ENCODE data around the gene MRPS6. TPM values are rescaled to one million over a fixed set of nuclear protein-coding genes. Genes with fewer than 3 reads are reported as not detected.

MRPS6 gene
- total RNA-seq, 2 donors from 2014 or later: 221 to 282 TPM

GRCh38 chr21:34039678-34040382 is 33.5 kb upstream of the MRPS6 start:
- DNase-seq: peak; percentile 66

GRCh38 chr21:34042735-34043134 is 30.6 kb upstream of the MRPS6 start:
- Histone ChIP-seq H3K4me1 (ENCODE audit: control insufficient read depth, insufficient read depth, low read length) (no peaks in the 10 kb centered on the region), H3K4me3 (ENCODE audit: low read length) (no peak overlapping the region), H3K9ac (ENCODE audit: extremely low read depth, low read length, poor library complexity, severe bottlenecking) (no peak overlapping the region), H3K27me3 (ENCODE audit: control insufficient read depth, insufficient read depth, low read length, poor library complexity, severe bottlenecking) (no peaks in the 10 kb centered on the region), H3K27ac (ENCODE audit: low read depth, low read length) (no peak overlapping the region), H3K36me3 (ENCODE audit: control insufficient read depth, insufficient read depth, low read length) (no peaks in the 10 kb centered on the region), H3K9me3 (ENCODE audit: control insufficient read depth, low read length) (no peaks in the 10 kb centered on the region)
- H3K36me3 Mint-ChIP-seq (ENCODE audit: low read depth): no peaks in the 10 kb centered on the region
- WGBS, 2 experiments (ENCODE audit: insufficient coverage in 1 of 2, insufficient read length in 1 of 2): 80 to 100% methylated on average over 1 of the region's 1 CpG
- TF ChIP-seq CTCF (conservative IDR thresholded peaks at IDR 0.05): no peak
- peaks cover 3% of the 10 kb centered on the region for H3K4me1 Mint-ChIP-seq
- H3K27ac Mint-ChIP-seq: no peak overlapping the region
- H3K9me3 Mint-ChIP-seq: peaks cover 3% of the 10 kb centered on the region
- no peak overlapping the region for H3K4me3 Mint-ChIP-seq
- DNase-seq: no peak
- H3K27me3 Mint-ChIP-seq (ENCODE audit: insufficient read depth): peaks cover 8% of the 10 kb centered on the region

More at GRCh38 chr21:34039678-34040382, 33.5 kb upstream of the MRPS6 start:
- H3K27me3 ChIP-seq (ENCODE audit: control insufficient read depth, insufficient read depth, low read length, poor library complexity, severe bottlenecking): no peaks in the 10 kb centered on the region
- Mint-ChIP-seq H3K4me1 (peaks cover 4% of the 10 kb centered on the region), H3K27me3 (ENCODE audit: insufficient read depth) (peaks cover 10% of the 10 kb centered on the region), H3K27ac (no peak overlapping the region), H3K4me3 (no peak overlapping the region), H3K9me3 (no peaks in the 10 kb centered on the region), H3K36me3 (ENCODE audit: low read depth) (no peaks in the 10 kb centered on the region)
- H3K9me3 ChIP-seq (ENCODE audit: control insufficient read depth, low read length): no peaks in the 10 kb centered on the region
- no peaks in the 10 kb centered on the region for H3K4me1 ChIP-seq (ENCODE audit: control insufficient read depth, insufficient read depth, low read length)
- no peak overlapping the region for H3K4me3 ChIP-seq (ENCODE audit: low read length)
- no peak overlapping the region for H3K9ac ChIP-seq (ENCODE audit: extremely low read depth, low read length, poor library complexity, severe bottlenecking)
- no peaks in the 10 kb centered on the region for H3K36me3 ChIP-seq (ENCODE audit: control insufficient read depth, insufficient read depth, low read length)
- 73 to 74% methylated on average over 7 to 10 of the region's 10 CpGs for WGBS, 2 experiments (ENCODE audit: insufficient coverage in 1 of 2, insufficient read length in 1 of 2)
- peak; percentile 59 for TF ChIP-seq CTCF (conservative IDR thresholded peaks at IDR 0.05)
- H3K27ac ChIP-seq (ENCODE audit: low read depth, low read length): no peak overlapping the region

GRCh38 chr21:34043333-34043732 is 30.0 kb upstream of the MRPS6 start:
- Histone ChIP-seq H3K4me1 (ENCODE audit: control insufficient read depth, insufficient read depth, low read length) (no peaks in the 10 kb centered on the region), H3K9ac (ENCODE audit: extremely low read depth, low read length, poor library complexity, severe bottlenecking) (no peak overlapping the region), H3K27me3 (ENCODE audit: control insufficient read depth, insufficient read depth, low read length, poor library complexity, severe bottlenecking) (no peaks in the 10 kb centered on the region), H3K4me3 (ENCODE audit: low read length) (no peak overlapping the region), H3K9me3 (ENCODE audit: control insufficient read depth, low read length) (no peaks in the 10 kb centered on the region), H3K36me3 (ENCODE audit: control insufficient read depth, insufficient read depth, low read length) (no peaks in the 10 kb centered on the region), H3K27ac (ENCODE audit: low read depth, low read length) (no peak overlapping the region)
- H3K4me1 Mint-ChIP-seq: peaks cover 3% of the 10 kb centered on the region
- TF ChIP-seq CTCF (conservative IDR thresholded peaks at IDR 0.05): no peak
- 75 to 94% methylated on average over 1 to 4 of the region's 4 CpGs for WGBS, 2 experiments (ENCODE audit: insufficient coverage in 1 of 2, insufficient read length in 1 of 2)
- DNase-seq: no peak
- no peak overlapping the region for H3K27ac Mint-ChIP-seq
- no peak overlapping the region for H3K4me3 Mint-ChIP-seq
- peaks cover 3% of the 10 kb centered on the region for H3K9me3 Mint-ChIP-seq
- H3K36me3 Mint-ChIP-seq (ENCODE audit: low read depth): no peaks in the 10 kb centered on the region
- peaks cover 8% of the 10 kb centered on the region for H3K27me3 Mint-ChIP-seq (ENCODE audit: insufficient read depth)
